SU-DHL-6 (cell line): Measurements from ENCODE around the gene EGR4.

Experiments
- H2AFZ ChIP-seq: fragments of 200-600 bp; sonication (generic); 2 replicates; pipeline ENCODE4 v1.6.1; 2014; ENCODE audit warnings: low read depth, mild to moderate bottlenecking, moderate library complexity, mixed read lengths, antibody characterized with exemption, low read length; ENCODE audit not compliant: severe bottlenecking
- H3F3A ChIP-seq: fragments of 200-600 bp; shearing (Covaris generic); 2 replicates; pipeline ENCODE4 v1.6.0; 2016; ENCODE audit warnings: antibody characterized with exemption, mild to moderate bottlenecking; ENCODE audit not compliant: insufficient read depth
- H3K27ac ChIP-seq: fragments of 200-600 bp; sonication (generic); 2 replicates; pipeline ENCODE4 v1.5.1; 2016; ENCODE audit warnings: low read depth, mild to moderate bottlenecking, low read length, moderate library complexity, mixed read lengths
- H3K27me3 ChIP-seq: fragments of 200-600 bp; sonication (generic), shearing (Covaris generic); 2 replicates; pipeline ENCODE4 v1.6.0; 2014; ENCODE audit warnings: mild to moderate bottlenecking, low read length
- H3K36me3 ChIP-seq: fragments of 200-600 bp; sonication (generic); 2 replicates; pipeline ENCODE4 v1.6.1; 2014; ENCODE audit warnings: mild to moderate bottlenecking, low read length, mixed read lengths
- H3K4me2 ChIP-seq: fragments of 300-600, 200-600 bp; shearing (Covaris generic), sonication (generic); 2 replicates; pipeline ENCODE4 v1.6.0; 2014; ENCODE audit warnings: low read length, low read depth, mild to moderate bottlenecking; ENCODE audit not compliant: poor library complexity, severe bottlenecking
- H3K4me3 ChIP-seq: fragments of 200-600 bp; sonication (generic); 2 replicates; pipeline ENCODE4 v1.5.1; 2014; ENCODE audit warnings: antibody characterized with exemption, low read length, mild to moderate bottlenecking, mixed read lengths; ENCODE audit not compliant: insufficient read depth, poor library complexity, severe bottlenecking
- H3K79me2 ChIP-seq: fragments of 200-600 bp; sonication (generic); 2 replicates; pipeline ENCODE4 v1.6.1; 2014; ENCODE audit warnings: mild to moderate bottlenecking, low read length, moderate library complexity; ENCODE audit not compliant: insufficient read depth
- H3K9ac ChIP-seq: fragments of 200-600 bp; sonication (generic); 2 replicates; pipeline ENCODE4 v1.7.0; 2014; ENCODE audit warnings: mild to moderate bottlenecking, low read length
- H3K9me2 ChIP-seq: fragments of 200-600 bp; sonication (generic); replicated peaks from 2 replicates; pipeline ENCODE4 v1.6.1; 2014; ENCODE audit warnings: low read length; ENCODE audit not compliant: insufficient read depth
- H3K9me3 ChIP-seq: fragments of 200-600 bp; sonication (generic); 2 replicates; pipeline ENCODE4 v1.6.1; 2014; ENCODE audit warnings: low read length, mixed read lengths; ENCODE audit not compliant: insufficient read depth
- H4K20me1 ChIP-seq: fragments of 200-600 bp; sonication (generic); 2 replicates; pipeline ENCODE4 v1.6.1; 2014; ENCODE audit warnings: low read depth, mild to moderate bottlenecking, antibody characterized with exemption, low read length, moderate library complexity, mixed read lengths
- EZH2phosphoT487 ChIP-seq: fragments of 200-600 bp; sonication (generic), shearing (Covaris generic); conservative IDR thresholded peaks from 2 replicates; pipeline ENCODE4 v1.6.1; 2018; ENCODE audit warnings: mild to moderate bottlenecking, antibody characterized with exemption, low read length, moderate library complexity, mixed read lengths
- TF ChIP-seq, protein P1 (sequence below): fragments of 200-600 bp; sonication (generic); IDR thresholded peaks from one replicate; pipeline ENCODE4 v1.5.1; 2017; ENCODE audit warnings: antibody characterized with exemption, mild to moderate bottlenecking, low read length, moderate library complexity; ENCODE audit not compliant: insufficient read depth, poor library complexity, severe bottlenecking

EGR4 gene

GRCh38 chr2:73259276-73259675 lies 34.1 kb downstream of the EGR4 start:
- no peak overlapping the region for H3K9ac ChIP-seq
- H3K9me2 ChIP-seq, result no peaks in the 10 kb centered on the region
- no peak overlapping the region for H2AFZ ChIP-seq
- H3K79me2 ChIP-seq, result no peaks in the 10 kb centered on the region
- H3F3A ChIP-seq, result peaks cover 4% of the 10 kb centered on the region; the same call in 1 of the 2 replicates
- H3K4me3 ChIP-seq, result no peak overlapping the region
- H4K20me1 ChIP-seq, result no peaks in the 10 kb centered on the region
- TF ChIP-seq, protein P1, sequence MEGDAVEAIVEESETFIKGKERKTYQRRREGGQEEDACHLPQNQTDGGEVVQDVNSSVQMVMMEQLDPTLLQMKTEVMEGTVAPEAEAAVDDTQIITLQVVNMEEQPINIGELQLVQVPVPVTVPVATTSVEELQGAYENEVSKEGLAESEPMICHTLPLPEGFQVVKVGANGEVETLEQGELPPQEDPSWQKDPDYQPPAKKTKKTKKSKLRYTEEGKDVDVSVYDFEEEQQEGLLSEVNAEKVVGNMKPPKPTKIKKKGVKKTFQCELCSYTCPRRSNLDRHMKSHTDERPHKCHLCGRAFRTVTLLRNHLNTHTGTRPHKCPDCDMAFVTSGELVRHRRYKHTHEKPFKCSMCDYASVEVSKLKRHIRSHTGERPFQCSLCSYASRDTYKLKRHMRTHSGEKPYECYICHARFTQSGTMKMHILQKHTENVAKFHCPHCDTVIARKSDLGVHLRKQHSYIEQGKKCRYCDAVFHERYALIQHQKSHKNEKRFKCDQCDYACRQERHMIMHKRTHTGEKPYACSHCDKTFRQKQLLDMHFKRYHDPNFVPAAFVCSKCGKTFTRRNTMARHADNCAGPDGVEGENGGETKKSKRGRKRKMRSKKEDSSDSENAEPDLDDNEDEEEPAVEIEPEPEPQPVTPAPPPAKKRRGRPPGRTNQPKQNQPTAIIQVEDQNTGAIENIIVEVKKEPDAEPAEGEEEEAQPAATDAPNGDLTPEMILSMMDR, result no peak
- TF ChIP-seq EZH2phosphoT487, result no peak
- H3K9me3 ChIP-seq, result no peaks in the 10 kb centered on the region
- H3K4me2 ChIP-seq, result no peak overlapping the region
- H3K27ac ChIP-seq, result no peak overlapping the region
- H3K36me3 ChIP-seq, result no peaks in the 10 kb centered on the region
- no peaks in the 10 kb centered on the region for H3K27me3 ChIP-seq

GRCh38 chr2:73258913-73259215 lies 34.5 kb downstream of the EGR4 start:
- Histone ChIP-seq H3F3A (peaks cover 8% of the 10 kb centered on the region; the same call in 1 of the 2 replicates), H3K9me3 (no peaks in the 10 kb centered on the region), H3K4me2 (no peak overlapping the region), H4K20me1 (no peaks in the 10 kb centered on the region), H3K9me2 (no peaks in the 10 kb centered on the region), H3K79me2 (no peaks in the 10 kb centered on the region), H3K36me3 (no peaks in the 10 kb centered on the region), H3K27me3 (no peaks in the 10 kb centered on the region), H2AFZ (no peak overlapping the region), H3K9ac (no peak overlapping the region), H3K27ac (no peak overlapping the region), H3K4me3 (no peak overlapping the region)
- TF ChIP-seq EZH2phosphoT487, result no peak
- TF ChIP-seq, protein P1, result no peak

- no peaks in the 10 kb centered on the region for H3K27me3 ChIP-seq
- H3K36me3 ChIP-seq, result no peaks in the 10 kb centered on the region
- no peak overlapping the region for H3K4me3 ChIP-seq
- H3K27ac ChIP-seq, result no peak overlapping the region
- TF ChIP-seq EZH2phosphoT487, result no peak
- TF ChIP-seq, protein P1, result no peak
- no peaks in the 10 kb centered on the region for H3K79me2 ChIP-seq
- H3F3A ChIP-seq, result peaks cover 13% of the 10 kb centered on the region
- H3K9ac ChIP-seq, result no peak overlapping the region
- no peaks in the 10 kb centered on the region for H4K20me1 ChIP-seq
- H3K9me2 ChIP-seq, result no peaks in the 10 kb centered on the region
- no peaks in the 10 kb centered on the region for H3K9me3 ChIP-seq
- no peak overlapping the region for H2AFZ ChIP-seq
- no peak overlapping the region for H3K4me2 ChIP-seq
These were observed 35.0 kb downstream of the EGR4 start for GRCh38 chr2:73258186-73258912.
